ENCODE results near the gene EFHD1. TPM values are rescaled to one million over a fixed set of nuclear protein-coding genes. Genes with fewer than 3 reads are reported as not detected.

The EFHD1 gene
- total and polyA plus RNA-seq, 4 donors, result 2.2 to 8.6 (median 4.9) TPM

- Histone ChIP-seq H3K36me3 (ENCODE audit: control insufficient read depth in 4 of 4, insufficient read depth in 4 of 4, low read length in 4 of 4) (no peaks in the 10 kb centered on the region), H3K4me3 (no peak overlapping the region), H3K27me3 (ENCODE audit: control insufficient read depth in 3 of 3, insufficient read depth in 3 of 3, low read length in 2 of 3) (peaks cover 0 to 2% (median 0%) of the 10 kb centered on the region in 3 donors), H3K27ac (ENCODE audit: low read depth in 1 of 2, low read length in 1 of 2) (no peak overlapping the region), H3K4me1 (ENCODE audit: control insufficient read depth in 5 of 5, insufficient read depth in 5 of 5, low read length in 5 of 5) (no peaks in the 10 kb centered on the region), H3K9ac (ENCODE audit: insufficient read depth in 1 of 2, low read length in 2 of 2) (no peak overlapping the region), H3K9me3 (ENCODE audit: control insufficient read depth in 4 of 4, insufficient read depth in 3 of 4, low read length in 3 of 4) (no peaks in the 10 kb centered on the region)
- ATAC-seq (ENCODE audit: insufficient read depth, low FRiP score) (no peak), DNase-seq (no peak)
- WGBS, 2 donors, result 54 to 89% methylated on average over 1 of the region's 1 CpG
- TF ChIP-seq CTCF (IDR thresholded peaks at IDR 0.05; ENCODE audit: control extremely low read depth, extremely low read depth), result no peak
Measured at GRCh38 chr2:232626584-232626983, 6.8 kb upstream of the EFHD1 start.

GRCh38 chr2:232628466-232629128, 4.8 kb upstream of the EFHD1 start:
- no peak for TF ChIP-seq CTCF (IDR thresholded peaks at IDR 0.05; ENCODE audit: control extremely low read depth, extremely low read depth)
- no peak overlapping the region for H3K4me3 ChIP-seq
- no peak overlapping the region for H3K9ac ChIP-seq (ENCODE audit: insufficient read depth in 1 of 2, low read length in 2 of 2)
- H3K27me3 ChIP-seq (ENCODE audit: control insufficient read depth in 3 of 3, insufficient read depth in 3 of 3, low read length in 2 of 3), result peaks cover 0 to 14% (median 12%) of the 10 kb centered on the region in 3 donors
- DNase-seq (no peak), ATAC-seq (ENCODE audit: insufficient read depth, low FRiP score) (no peak)
- no peaks in the 10 kb centered on the region for H3K9me3 ChIP-seq (ENCODE audit: control insufficient read depth in 4 of 4, insufficient read depth in 3 of 4, low read length in 3 of 4)
- 85 to 88% methylated on average over 10 of the region's 10 CpGs for whole genome bisulfite sequencing, 2 donors
- no peaks in the 10 kb centered on the region for H3K36me3 ChIP-seq (ENCODE audit: control insufficient read depth in 4 of 4, insufficient read depth in 4 of 4, low read length in 4 of 4)
- H3K4me1 ChIP-seq (ENCODE audit: control insufficient read depth in 5 of 5, insufficient read depth in 5 of 5, low read length in 5 of 5), result peaks cover 0 to 6% (median 0%) of the 10 kb centered on the region in 5 donors
- no peak overlapping the region for H3K27ac ChIP-seq (ENCODE audit: low read depth in 1 of 2, low read length in 1 of 2)

- peaks cover 0 to 17% (median 15%) of the 10 kb centered on the region in 3 donors for H3K27me3 ChIP-seq (ENCODE audit: control insufficient read depth in 3 of 3, insufficient read depth in 3 of 3, low read length in 2 of 3)
- H3K9me3 ChIP-seq (ENCODE audit: control insufficient read depth in 4 of 4, insufficient read depth in 3 of 4, low read length in 3 of 4), result no peaks in the 10 kb centered on the region
- no peak overlapping the region for H3K9ac ChIP-seq (ENCODE audit: insufficient read depth in 1 of 2, low read length in 2 of 2)
- no peak overlapping the region for H3K4me3 ChIP-seq
- peaks cover 0 to 11% (median 0%) of the 10 kb centered on the region in 5 donors for H3K4me1 ChIP-seq (ENCODE audit: control insufficient read depth in 5 of 5, insufficient read depth in 5 of 5, low read length in 5 of 5)
- ATAC-seq (ENCODE audit: insufficient read depth, low FRiP score) (no peak), DNase-seq (no peak)
- no peak overlapping the region for H3K27ac ChIP-seq (ENCODE audit: low read depth in 1 of 2, low read length in 1 of 2)
- no peak for TF ChIP-seq CTCF (IDR thresholded peaks at IDR 0.05; ENCODE audit: control extremely low read depth, extremely low read depth)
- 92 to 97% methylated on average over 2 of the region's 2 CpGs for WGBS, 2 donors
- H3K36me3 ChIP-seq (ENCODE audit: control insufficient read depth in 4 of 4, insufficient read depth in 4 of 4, low read length in 4 of 4), result no peaks in the 10 kb centered on the region
Measured at GRCh38 chr2:232629129-232629475, 4.3 kb upstream of the EFHD1 start.
